ENCODE data around the gene TTC21A.

DNA sequence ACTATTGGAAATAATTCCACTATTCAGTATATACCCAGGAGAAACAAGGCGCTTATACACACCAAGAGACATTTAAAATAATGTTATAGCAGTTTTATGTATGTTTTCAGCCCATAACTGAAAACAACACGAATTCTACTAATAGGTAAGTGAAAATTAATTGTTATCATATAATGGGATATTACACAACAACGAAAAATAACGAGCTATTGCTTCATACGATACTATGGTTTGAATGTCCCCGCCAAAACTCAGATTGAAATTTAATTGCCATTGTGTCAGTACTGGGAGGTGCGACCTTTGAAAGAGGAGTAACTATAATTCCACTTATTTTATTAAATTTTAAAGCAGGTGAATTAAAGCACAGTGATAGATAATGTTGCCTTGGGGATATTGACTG is 49.9 kb downstream of the TTC21A start:
- TF ChIP-seq, protein P1, sequence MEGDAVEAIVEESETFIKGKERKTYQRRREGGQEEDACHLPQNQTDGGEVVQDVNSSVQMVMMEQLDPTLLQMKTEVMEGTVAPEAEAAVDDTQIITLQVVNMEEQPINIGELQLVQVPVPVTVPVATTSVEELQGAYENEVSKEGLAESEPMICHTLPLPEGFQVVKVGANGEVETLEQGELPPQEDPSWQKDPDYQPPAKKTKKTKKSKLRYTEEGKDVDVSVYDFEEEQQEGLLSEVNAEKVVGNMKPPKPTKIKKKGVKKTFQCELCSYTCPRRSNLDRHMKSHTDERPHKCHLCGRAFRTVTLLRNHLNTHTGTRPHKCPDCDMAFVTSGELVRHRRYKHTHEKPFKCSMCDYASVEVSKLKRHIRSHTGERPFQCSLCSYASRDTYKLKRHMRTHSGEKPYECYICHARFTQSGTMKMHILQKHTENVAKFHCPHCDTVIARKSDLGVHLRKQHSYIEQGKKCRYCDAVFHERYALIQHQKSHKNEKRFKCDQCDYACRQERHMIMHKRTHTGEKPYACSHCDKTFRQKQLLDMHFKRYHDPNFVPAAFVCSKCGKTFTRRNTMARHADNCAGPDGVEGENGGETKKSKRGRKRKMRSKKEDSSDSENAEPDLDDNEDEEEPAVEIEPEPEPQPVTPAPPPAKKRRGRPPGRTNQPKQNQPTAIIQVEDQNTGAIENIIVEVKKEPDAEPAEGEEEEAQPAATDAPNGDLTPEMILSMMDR (IDR thresholded peaks at IDR 0.05; ENCODE audit: insufficient read depth, low read depth, low read length) = no peak
- TF ChIP-seq EZH2 (IDR thresholded peaks at IDR 0.05; ENCODE audit: insufficient read depth, low read length) = no peak

Measured in astrocyte (in vitro differentiated cells and primary cell).